GM23338 (cell line): ENCODE measurements around the gene C1RL. TPM values are rescaled to one million over a fixed set of nuclear protein-coding genes. Genes with fewer than 3 reads are reported as not detected.

Source experiments
- polyA plus RNA-seq: library from polyadenylated mRNA; unstranded; fragments of >200 nt; fragmentation: Nextera tagmentation; extraction: Ambion mirVana; gene quantifications from 2 replicates; pipeline ENCODE4 v1.2.1, GENCODE V29; 2016
- small RNA-seq: library from RNA; depleted of rRNA; stranded (forward); fragments of <200 nt; gene quantifications from one replicate; pipeline ENCODE3, GENCODE V24; 2014; ENCODE audit warnings: low replicate concordance
- total RNA-seq: library from RNA; depleted of rRNA; stranded (reverse); fragments of >200 nt; shearing (Covaris generic); gene quantifications from 2 replicates; pipeline ENCODE4 v1.2.3, GENCODE V29; 2014; rRNA removed

The C1RL gene
- total and polyA plus RNA-seq, 2 experiments from 2014 or later = 7.3 to 8.8 TPM

Small RNA genes lying within 50 kb of the gene (small RNA-seq; reads per million reads assigned to genes)
- gene RNU6-485P = not detected

Other genes with a start within 250 kb of the C1RL start
- 731 and 822 TPM in 2 replicates for gene TPI1, start 241.7 kb downstream of the C1RL start, total RNA-seq
- 737 and 748 TPM in 2 replicates for gene TPI1, start 241.7 kb downstream of the C1RL start, polyA plus RNA-seq
- 7.6 and 13.1 TPM in 2 replicates for gene SPSB2, start 235.9 kb downstream of the C1RL start, total RNA-seq
- 8.2 and 10.4 TPM in 2 replicates for gene SPSB2, start 235.9 kb downstream of the C1RL start, polyA plus RNA-seq
- 2.5 and 9.1 TPM in 2 replicates for gene LRRC23, start 204.4 kb downstream of the C1RL start, total RNA-seq
- 2.4 and 2.9 TPM in 2 replicates for gene LRRC23, start 204.4 kb downstream of the C1RL start, polyA plus RNA-seq
- gene ENO2, start 194.6 kb downstream of the C1RL start, total RNA-seq = 50.8 and 53.5 TPM in 2 replicates
- 43.5 and 50.0 TPM in 2 replicates for gene ENO2, start 194.6 kb downstream of the C1RL start, polyA plus RNA-seq
- gene ATN1, start 181.3 kb downstream of the C1RL start, total RNA-seq = 49.6 and 52.8 TPM in 2 replicates
- 27.2 and 29.5 TPM in 2 replicates for gene ATN1, start 181.3 kb downstream of the C1RL start, polyA plus RNA-seq
- not detected in 2 replicates for gene RNU7-1, start 165.4 kb downstream of the C1RL start, total RNA-seq
- gene RNU7-1, start 165.4 kb downstream of the C1RL start, polyA plus RNA-seq = not detected in 2 replicates
- 186 and 204 TPM in 2 replicates for gene C12orf57, start 165.2 kb downstream of the C1RL start, total RNA-seq
- gene C12orf57, start 165.2 kb downstream of the C1RL start, polyA plus RNA-seq = 262 and 285 TPM in 2 replicates
- gene PTPN6, start 157.9 kb downstream of the C1RL start, total RNA-seq = 24.7 and 25.3 TPM in 2 replicates
- gene PTPN6, start 157.9 kb downstream of the C1RL start, polyA plus RNA-seq = 35.4 and 40.6 TPM in 2 replicates
- 378 and 416 TPM in 2 replicates for gene PHB2, start 138.6 kb downstream of the C1RL start, total RNA-seq
- gene PHB2, start 138.6 kb downstream of the C1RL start, polyA plus RNA-seq = 224 and 238 TPM in 2 replicates
- 66.7 and 71.7 TPM in 2 replicates for gene EMG1, start 138.3 kb downstream of the C1RL start, total RNA-seq
- gene EMG1, start 138.3 kb downstream of the C1RL start, polyA plus RNA-seq = 157 and 160 TPM in 2 replicates
- 45.3 and 51.5 TPM in 2 replicates for gene LPCAT3, start 90.7 kb downstream of the C1RL start, total RNA-seq
- 21.4 and 22.7 TPM in 2 replicates for gene LPCAT3, start 90.7 kb downstream of the C1RL start, polyA plus RNA-seq
- gene C1S, start 48.5 kb downstream of the C1RL start, total RNA-seq = 5.0 and 9.7 TPM in 2 replicates
- gene C1S, start 48.5 kb downstream of the C1RL start, polyA plus RNA-seq = 4.9 and 5.1 TPM in 2 replicates
- 6.1 and 8.8 TPM in 2 replicates for gene C1R, start 16.8 kb downstream of the C1RL start, total RNA-seq
- gene C1R, start 16.8 kb downstream of the C1RL start, polyA plus RNA-seq = 5.9 and 6.4 TPM in 2 replicates
- gene RBP5, start 19.7 kb upstream of the C1RL start, total RNA-seq = 3.0 TPM in 1 of 2 replicates, not detected in the other
- 0.73 and 1.2 TPM in 2 replicates for gene RBP5, start 19.7 kb upstream of the C1RL start, polyA plus RNA-seq
- 27.9 and 46.9 TPM in 2 replicates for gene CLSTN3, start 21.2 kb upstream of the C1RL start, total RNA-seq
- gene CLSTN3, start 21.2 kb upstream of the C1RL start, polyA plus RNA-seq = 5.0 and 5.8 TPM in 2 replicates
- gene PEX5, start 80.5 kb upstream of the C1RL start, total RNA-seq = 58.8 and 72.0 TPM in 2 replicates
- 7.4 and 7.5 TPM in 2 replicates for gene PEX5, start 80.5 kb upstream of the C1RL start, polyA plus RNA-seq
- not detected in 2 replicates for gene ACSM4, start 194.9 kb upstream of the C1RL start, total RNA-seq
- not detected in 2 replicates for gene ACSM4, start 194.9 kb upstream of the C1RL start, polyA plus RNA-seq